Nephron progenitor cell (in vitro differentiated cells): ENCODE measurements around the gene ANGEL2.

Experiments used
- DNase-seq: peaks from one replicate; pipeline ENCODE4 v3.0.0; 2021
- H3K27ac Mint-ChIP-seq: 2 replicates; pipeline ENCODE4 v1.8.0; 2021; ENCODE audit warnings: mild to moderate bottlenecking, moderate library complexity, mixed read lengths
- H3K27me3 Mint-ChIP-seq: 2 replicates; pipeline ENCODE4 v1.8.0; 2021; ENCODE audit warnings: mild to moderate bottlenecking, low read depth, mixed read lengths; ENCODE audit not compliant: poor library complexity
- H3K36me3 Mint-ChIP-seq: 2 replicates; pipeline ENCODE4 v1.8.0; 2021; ENCODE audit warnings: low read depth, mixed read lengths
- H3K4me1 Mint-ChIP-seq: 2 replicates; pipeline ENCODE4 v1.8.0; 2021; ENCODE audit warnings: mixed read lengths
- H3K4me3 Mint-ChIP-seq: 2 replicates; pipeline ENCODE4 v1.8.0; 2021; ENCODE audit warnings: mild to moderate bottlenecking, moderate library complexity, mixed read lengths
- H3K9me3 Mint-ChIP-seq: 2 replicates; pipeline ENCODE4 v1.8.0; 2021; ENCODE audit warnings: mild to moderate bottlenecking, moderate library complexity, mixed read lengths
- CTCF ChIP-seq: fragments of 200-600 bp; sonication (generic); IDR thresholded peaks from 2 replicates; pipeline ENCODE4 v1.5.0; 2021; ENCODE audit warnings: antibody characterized with exemption

The ANGEL2 gene

GRCh38 chr1:212945056-212945455 lies 70.6 kb downstream of the ANGEL2 start:
- H3K4me1 Mint-ChIP-seq, result peaks cover 13% of the 10 kb centered on the region
- H3K27me3 Mint-ChIP-seq, result peaks cover 13% of the 10 kb centered on the region
- TF ChIP-seq CTCF, result no peak
- H3K36me3 Mint-ChIP-seq, result peaks cover 6% of the 10 kb centered on the region
- DNase-seq, result no peak
- H3K27ac Mint-ChIP-seq, result no peak overlapping the region
- H3K9me3 Mint-ChIP-seq, result peaks cover 20% of the 10 kb centered on the region
- H3K4me3 Mint-ChIP-seq, result no peak overlapping the region

GRCh38 chr1:212944229-212944901 lies 71.3 kb downstream of the ANGEL2 start:
- TF ChIP-seq CTCF, result no peak
- H3K9me3 Mint-ChIP-seq, result peaks cover 23% of the 10 kb centered on the region
- peaks cover 12% of the 10 kb centered on the region for H3K27me3 Mint-ChIP-seq
- DNase-seq, result no peak
- peaks cover 6% of the 10 kb centered on the region for H3K4me1 Mint-ChIP-seq
- no peak overlapping the region for H3K4me3 Mint-ChIP-seq
- H3K36me3 Mint-ChIP-seq, result peaks cover 6% of the 10 kb centered on the region
- H3K27ac Mint-ChIP-seq, result no peak overlapping the region

GRCh38 chr1:212943393-212943710 lies 72.3 kb downstream of the ANGEL2 start:
- Mint-ChIP-seq H3K4me1 (no peaks in the 10 kb centered on the region), H3K4me3 (no peak overlapping the region), H3K27me3 (peaks cover 7% of the 10 kb centered on the region), H3K9me3 (peaks cover 17% of the 10 kb centered on the region), H3K27ac (no peak overlapping the region), H3K36me3 (peaks cover 6% of the 10 kb centered on the region)
- no peak for TF ChIP-seq CTCF
- DNase-seq, result no peak

- DNase-seq, result no peak
- peaks cover 7% of the 10 kb centered on the region for H3K27me3 Mint-ChIP-seq
- H3K27ac Mint-ChIP-seq, result no peak overlapping the region
- H3K4me3 Mint-ChIP-seq, result no peak overlapping the region
- no peak for TF ChIP-seq CTCF
- peaks cover 15% of the 10 kb centered on the region for H3K9me3 Mint-ChIP-seq
- no peaks in the 10 kb centered on the region for H3K4me1 Mint-ChIP-seq
- H3K36me3 Mint-ChIP-seq, result peaks cover 6% of the 10 kb centered on the region
These were observed 72.8 kb downstream of the ANGEL2 start for GRCh38 chr1:212942679-212943392.
